NCI-H774 (cell line): ENCODE results near the gene LSS.

Experiments
- DNase-seq: peaks from one replicate; lab custom pipeline; 2025; lab: John Stamatoyannopoulos, UW

Gene LSS

DNA sequence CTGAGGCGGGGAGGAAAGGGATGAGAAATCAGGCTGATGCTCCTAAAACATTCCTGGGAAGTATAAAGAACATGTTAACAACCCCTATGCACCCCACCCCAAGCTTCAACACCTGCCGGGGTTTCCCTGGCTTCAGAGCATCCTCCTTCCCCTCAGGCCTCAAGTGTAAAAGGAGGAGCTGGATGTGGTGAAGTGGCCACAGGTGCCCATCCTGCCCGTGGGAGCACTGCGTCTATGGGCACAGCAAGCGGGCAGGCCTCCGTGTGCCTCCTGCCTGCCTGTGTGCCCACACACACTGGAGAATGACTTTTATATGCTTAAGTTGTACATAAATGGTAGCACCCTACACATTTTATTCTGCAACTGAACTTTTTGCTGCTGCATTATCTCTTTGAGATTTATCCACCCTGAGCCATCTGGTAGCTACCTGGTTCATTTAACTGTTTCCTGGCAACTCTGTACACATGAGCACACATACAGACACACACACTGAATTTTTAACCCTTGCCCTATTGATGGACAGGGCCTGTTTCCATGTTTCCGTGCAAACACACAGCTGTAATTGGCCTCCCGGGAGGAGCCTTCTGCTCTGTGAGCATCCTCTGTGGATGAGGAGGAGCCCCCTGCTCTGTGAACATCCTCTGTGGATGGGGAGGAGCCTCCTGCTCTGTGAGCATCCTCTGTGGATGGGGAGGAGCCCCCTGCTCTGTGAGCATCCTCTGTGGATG, 59.8 kb downstream of the LSS start:
- no peak for DNase-seq

DNA sequence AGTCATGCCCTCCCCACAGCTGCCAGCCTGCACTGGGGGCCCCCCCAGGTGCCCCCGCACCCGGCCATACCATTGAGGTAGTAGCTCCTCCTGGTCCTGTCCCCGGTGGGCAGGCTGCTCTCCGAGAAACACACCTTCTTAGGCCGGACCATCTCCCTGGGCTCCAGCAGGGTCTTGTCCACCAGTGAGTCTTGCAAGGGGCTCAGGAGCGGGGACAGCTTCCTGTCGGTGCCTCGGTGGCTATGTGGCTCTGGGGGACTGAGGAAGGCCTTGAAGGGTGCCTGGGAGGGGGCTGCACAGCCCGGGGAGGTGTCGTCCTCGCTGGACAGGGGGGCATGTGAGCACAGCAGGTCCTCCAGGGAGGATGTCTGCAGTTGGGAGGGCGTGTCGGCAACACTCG, 60.3 kb downstream of the LSS start:
- no peak for DNase-seq

DNA sequence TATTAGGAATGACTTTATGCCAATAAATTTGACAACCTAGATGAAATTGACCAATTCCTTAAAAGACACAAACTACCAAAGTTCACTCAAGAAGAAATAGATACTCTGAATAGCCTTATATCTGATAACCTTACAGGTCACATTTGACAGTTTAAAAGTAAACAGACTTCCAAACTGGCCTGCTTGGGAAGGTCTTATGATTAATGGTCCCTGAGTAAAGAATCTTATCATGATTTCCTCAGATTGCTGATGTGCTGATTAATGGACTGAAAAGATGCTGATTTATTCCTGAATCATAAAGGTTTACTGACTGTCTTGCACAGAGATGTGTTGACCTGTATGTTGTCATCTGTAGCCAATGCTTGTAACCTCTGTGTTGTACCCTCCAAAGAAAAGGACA, 63.5 kb downstream of the LSS start:
- DNase-seq: no peak

DNA sequence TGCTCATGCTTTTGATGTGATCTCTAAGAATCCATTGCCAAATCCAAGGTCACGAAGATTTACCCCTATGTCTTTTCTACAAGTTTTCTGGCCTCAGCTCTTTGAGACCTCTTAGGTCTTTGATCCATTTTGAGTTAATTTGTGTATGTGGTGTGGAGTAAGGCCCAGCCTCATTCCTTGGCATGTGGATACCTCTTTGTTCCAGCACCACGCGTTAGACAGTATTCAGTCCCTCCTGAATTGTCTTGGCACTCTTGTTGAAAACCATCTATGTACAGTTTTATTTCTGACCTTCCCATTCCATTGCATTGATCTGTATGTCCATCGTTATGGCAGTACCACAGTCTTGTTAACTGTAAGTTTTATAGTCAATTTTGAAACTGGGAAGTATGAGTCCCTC, 65.2 kb downstream of the LSS start:
- no peak for DNase-seq

DNA sequence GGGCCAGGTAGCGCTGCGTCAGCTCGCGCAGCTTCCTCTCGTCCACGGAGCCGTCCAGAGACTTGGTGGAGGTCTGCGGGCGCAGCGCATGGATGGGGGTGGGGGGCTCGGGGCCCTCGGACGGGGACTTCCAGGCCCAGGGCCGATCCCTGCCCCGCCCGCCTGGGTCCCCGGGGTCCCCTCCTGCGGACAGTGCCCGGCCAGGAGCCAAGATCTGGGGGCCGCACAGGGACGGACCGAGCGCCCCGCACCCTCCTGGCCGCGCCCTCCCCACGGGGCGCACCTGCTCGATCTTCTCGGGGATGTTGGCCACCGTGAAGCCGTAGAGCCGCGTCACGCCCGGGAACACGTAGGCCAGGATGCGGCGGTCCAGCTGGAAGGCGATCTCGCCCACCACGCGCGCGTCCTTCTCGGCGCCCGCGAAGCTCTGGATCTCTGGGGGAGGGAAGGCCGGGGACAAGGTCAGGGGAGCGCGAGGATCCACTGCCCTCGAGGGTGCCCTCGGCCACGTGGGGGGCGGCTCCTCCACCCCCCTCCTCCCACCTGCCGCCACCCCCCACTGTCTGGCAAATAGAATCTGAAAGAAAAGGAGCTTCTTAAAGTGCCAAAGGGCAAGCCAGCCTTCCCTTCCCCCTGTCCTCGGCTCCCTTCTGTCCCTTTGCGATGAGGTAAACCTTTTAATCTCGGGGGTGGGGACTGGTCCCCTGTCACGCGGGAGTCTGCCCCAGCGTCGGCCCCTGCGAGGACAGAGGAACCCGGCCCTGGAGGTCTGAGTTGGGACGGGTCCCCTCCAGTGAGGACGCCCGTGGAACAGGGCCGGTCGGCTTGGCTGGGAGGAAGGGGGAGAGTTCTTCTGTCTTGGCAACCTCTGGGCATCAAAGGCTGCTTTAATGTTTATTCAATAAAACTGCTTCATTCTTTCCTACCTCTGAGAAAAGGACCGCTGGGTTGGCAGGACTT, 66.7 kb downstream of the LSS start:
- DNase-seq: no peak

DNA sequence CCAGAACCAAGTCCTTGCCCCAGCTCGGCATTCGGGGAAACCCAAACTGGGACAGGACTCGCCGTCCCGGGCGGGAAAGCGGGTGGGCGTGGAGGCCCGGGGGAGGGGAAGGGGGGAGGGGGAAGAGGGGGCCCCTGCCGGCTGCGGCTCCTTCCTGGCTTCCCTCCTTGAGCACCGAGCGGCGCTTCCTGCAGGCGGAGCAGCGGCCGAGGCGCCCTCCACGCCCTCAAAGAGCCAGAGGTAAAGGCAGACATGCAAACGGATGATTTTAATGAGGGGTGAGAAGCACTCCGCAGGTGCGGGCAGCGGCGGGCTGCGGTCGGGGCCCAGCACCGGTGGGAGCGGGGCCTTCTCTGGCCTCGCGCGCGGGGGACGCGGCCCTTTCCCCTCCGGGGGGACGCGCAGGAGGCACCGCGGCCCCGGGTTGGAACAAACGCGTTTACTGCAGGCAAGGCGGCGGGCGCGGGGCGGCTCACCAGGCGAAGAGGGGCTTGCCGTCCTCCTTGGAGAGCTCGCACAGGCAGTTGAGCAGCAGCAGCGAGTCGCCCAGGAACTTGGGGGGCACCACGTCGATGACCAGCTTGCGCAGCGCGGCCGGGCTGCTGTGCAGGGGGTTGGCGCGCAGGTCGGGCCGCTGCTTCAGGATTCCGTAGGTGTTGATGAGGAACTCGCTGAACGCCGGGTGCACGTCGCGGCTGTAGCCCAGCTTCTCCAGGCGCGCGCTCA, 67.5 kb downstream of the LSS start:
- DNase-seq: no peak

DNA sequence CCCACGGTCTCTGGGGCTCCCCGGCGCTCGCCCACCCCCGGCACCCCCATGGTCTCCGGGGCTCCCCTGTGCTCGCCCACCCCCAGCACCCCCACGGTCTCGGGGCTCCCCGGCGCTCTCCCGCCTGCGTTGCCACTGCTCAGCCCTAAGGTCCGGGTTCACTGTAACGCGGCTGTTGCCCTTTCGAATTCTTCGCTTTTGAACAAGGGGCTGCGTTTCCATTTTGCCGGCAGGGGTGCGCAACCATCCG, 68.0 kb downstream of the LSS start:
- DNase-seq: no peak

DNA sequence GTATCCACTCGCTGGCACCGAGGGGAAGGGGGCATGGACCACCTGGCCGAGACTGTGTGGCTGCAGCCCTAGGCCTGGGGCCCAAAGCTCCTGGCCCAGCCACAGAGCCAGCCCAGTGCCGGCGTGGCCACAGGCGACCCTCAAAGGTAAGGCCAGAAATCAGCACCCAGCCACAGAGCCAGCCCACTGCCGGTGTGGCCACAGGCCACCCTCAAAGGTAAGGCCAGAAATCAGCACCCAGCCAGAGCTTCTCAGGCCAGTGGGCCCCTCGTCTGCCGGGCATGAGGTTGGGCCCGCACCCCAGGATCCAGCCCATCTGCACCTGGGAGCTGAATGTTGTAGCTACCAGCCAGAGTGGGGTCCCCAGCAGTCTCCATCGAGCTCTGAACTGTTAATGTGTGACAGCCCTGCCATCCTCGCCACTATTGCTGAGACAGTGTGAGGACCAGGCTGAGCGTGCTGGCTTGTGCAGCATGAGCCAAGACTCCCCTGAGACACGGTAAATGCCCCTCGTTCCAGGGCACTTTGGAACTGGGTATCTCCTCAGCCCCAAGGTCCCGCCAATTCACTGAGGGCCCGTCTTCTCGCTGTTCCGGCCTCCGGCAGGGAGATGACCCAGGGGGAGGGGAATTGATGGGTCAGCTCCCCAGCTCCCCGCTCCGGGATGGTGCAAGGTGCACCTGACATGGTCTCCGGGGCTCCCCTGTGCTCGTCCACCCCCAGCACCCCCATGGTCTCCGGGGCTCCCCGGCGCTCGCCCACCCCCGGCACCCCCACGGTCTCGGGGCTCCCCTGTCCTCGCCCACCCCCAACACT, 68.5 kb downstream of the LSS start:
- no peak for DNase-seq

DNA sequence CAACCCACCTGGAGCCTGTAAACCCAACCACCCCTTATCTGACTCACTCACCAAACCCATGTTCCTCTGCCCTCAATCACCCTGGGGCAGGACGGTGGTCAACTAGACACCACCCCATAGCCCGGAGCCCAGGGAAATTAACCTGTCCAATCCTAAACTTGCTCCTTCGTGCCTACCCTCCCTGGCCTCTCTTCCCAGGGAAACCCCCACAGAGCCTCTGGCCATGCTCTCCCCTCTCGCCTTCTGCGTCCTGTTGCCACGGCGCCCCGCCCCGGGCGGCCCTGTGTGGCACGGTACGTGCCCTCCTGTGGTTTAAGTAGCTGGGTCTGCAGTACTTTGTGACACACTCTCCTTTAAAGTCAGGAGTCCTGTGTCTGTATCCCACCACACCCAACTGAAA, 69.2 kb downstream of the LSS start:
- no peak for DNase-seq

DNA sequence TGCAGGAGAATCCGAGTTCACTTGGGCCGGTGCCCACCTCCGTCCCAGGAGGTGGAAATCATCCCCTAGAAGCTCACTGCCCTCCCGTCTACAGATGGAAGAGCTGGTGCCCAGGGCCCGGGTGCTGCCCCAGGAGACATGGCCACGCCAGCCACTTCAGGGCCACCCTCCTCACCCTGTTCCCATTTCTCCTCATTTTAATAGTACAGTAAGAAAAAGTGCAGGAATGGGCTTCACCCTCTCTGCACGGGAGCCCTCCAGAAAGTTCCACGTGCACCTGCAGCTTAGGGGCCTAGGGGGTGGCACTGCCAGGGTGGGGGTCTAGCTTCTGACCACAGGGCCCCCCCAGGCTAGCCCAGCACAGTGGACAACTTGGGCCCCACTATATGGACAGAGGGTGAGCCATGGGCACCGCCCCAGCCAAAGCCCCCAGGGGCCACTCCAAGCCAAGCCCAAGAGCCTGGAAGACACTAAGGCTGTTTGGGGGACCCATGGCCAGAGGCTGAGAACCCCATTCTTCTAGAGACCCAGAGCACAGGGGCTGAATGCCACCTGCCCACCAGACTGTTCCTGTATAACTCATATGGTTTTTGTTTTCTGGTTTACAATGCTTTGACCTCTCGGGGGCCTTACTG, 69.8 kb downstream of the LSS start:
- DNase-seq: no peak

DNA sequence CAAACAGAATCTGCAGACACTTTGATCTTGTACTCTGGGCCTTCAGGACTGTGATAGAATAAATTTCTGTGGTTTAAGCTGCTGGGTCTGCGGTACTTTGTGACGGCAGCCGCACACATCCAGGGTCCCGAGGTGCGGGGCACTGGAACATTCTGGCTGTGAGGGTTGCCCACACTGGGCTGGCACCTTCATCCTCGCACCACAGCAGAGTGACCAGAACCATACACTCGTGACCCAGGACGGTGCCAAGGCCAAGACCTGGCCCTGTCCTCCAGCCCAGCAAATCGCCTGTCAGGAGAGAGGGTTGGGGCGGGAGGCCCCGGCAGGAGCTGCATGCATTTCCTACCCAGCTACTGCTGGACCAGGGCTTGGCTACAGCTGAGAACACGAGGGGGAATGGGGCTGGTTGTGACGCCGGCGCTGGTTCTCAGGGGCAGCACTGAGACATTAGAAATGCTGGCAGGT, 70.6 kb downstream of the LSS start:
- no peak for DNase-seq

DNA sequence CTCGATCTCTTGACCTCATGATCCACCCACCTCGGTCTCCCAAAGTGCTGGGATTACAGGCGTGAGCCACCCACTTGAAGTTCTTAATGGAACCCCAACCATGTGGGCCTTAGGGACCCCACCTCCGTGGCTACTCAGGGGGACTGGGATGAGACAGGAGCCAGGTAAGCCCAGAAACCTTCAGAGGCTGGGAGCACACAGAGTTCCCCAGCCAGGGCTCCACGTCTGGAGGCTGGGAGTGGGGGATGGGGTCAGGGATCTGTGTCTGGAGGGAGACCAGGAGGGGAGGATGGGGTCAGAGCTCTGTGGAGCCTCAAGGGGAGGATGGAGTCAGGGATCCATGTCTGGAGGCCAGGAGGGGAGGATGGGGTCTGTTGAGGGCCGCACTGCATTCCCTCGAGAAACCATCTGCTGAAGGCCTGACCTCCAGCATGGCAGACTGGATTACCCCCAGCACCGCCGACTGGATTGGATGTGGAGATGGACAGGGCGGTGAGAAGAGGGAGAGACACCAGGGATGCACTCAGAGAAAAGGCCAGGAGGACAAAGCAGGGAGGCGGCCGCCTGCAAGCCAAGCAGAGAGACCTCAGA, 71.1 kb downstream of the LSS start:
- no peak for DNase-seq

DNA sequence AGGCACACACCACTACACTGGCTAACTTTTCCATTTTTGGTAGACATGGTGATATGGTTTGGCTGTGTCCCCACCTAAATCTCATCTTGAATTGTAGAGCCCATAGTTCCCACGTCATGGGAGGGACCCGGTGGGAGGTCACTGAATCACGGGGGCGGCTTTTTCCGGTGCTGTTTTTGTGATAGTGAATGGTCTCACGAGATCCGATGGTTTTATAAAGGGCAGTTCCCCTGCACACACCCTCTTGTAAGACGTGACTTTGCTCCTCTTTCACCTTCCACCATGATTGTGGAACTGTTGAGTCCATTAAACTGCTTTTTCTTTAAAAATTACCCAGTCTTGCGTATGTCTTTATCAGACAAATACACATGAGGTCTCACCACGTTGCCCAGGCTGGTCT, 71.9 kb downstream of the LSS start:
- DNase-seq: no peak

DNA sequence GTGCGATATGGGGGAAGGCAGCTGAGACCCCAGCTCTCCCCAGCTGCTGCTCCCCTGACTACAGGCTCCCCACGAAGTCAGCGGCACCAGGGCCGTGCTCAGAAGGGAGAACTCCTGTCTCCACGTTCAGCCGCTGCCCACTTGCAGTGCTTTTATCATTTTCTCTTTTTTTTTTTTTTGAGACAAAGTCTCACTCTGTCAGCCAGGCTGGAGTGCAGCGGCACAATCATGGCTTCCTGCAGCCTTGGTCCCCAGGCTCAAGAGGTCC, 72.3 kb downstream of the LSS start:
- no peak for DNase-seq

DNA sequence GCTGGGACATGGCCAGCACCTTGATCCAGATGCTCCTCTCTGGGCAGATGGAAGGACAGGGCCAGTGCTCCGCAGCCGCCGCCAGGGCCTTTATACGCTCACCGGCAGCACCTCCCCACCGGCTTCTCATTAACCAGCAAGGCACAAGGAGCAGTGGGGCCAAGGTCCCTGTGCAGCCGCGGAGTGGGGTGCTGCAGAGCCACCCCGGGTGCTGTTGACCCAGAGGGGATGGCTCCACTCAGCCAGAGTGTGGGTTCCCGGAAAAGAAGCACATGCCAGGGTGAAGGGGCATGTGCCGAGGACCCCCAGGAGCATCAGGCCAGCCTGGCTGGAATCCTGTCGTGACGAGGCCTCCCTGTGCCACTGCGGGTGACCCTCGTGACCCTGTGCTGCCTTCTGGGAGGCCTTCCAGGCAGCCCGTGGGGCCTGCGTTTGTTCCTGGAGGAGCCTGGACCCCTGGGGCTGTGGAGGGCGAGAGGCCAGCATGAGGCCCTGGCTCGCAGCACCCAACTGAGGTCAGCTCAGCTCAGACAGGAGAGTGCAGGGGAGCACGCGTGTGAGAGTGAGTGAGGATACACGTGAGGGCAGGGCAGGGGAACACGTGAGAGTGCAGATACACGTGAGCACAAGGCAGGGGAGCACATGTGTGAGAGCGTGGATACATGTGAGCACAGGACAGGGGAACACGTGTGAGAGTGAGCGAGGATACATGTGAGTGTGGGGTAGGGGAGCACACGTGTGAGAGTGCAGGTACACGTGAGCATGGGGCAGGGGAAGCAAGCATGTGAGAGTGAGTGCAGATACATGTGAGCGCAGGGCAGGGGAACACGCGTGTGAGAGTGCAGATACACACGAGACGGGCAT, 72.8 kb downstream of the LSS start, which contains the start of gene FTCD:
FTCD (minus strand) TSS at position 66 of the 864 bp plus-strand sequence; CDS start at position 10, 56 bp downstream.
- DNase-seq: no peak

DNA sequence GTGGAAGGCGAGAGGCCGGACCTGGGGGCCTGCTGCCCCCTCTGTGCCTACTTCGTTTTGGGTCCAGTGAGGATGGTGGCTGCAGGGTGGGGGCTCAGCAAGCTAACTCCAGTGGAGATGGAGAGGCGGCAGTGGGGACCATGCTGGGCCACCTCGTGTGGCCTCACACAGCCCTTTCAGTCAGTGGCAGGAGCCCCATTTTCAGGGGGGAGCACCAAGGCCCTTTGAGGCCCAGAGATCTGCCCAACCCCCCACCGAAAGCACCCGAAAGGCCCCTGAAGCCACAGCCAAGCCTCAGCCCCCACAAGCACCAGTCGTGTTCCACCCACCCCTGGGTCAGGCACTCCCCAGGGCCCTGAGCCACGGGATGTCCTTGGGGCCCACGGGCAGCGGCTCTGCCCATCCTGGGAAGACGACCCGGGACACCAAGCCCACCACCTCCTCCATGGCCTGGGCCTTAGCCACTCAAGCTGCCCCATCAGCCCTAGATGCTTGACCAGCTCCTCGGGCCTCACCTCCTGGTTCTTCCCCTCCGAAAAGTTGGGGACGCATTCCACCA, 73.5 kb downstream of the LSS start:
- DNase-seq: no peak

DNA sequence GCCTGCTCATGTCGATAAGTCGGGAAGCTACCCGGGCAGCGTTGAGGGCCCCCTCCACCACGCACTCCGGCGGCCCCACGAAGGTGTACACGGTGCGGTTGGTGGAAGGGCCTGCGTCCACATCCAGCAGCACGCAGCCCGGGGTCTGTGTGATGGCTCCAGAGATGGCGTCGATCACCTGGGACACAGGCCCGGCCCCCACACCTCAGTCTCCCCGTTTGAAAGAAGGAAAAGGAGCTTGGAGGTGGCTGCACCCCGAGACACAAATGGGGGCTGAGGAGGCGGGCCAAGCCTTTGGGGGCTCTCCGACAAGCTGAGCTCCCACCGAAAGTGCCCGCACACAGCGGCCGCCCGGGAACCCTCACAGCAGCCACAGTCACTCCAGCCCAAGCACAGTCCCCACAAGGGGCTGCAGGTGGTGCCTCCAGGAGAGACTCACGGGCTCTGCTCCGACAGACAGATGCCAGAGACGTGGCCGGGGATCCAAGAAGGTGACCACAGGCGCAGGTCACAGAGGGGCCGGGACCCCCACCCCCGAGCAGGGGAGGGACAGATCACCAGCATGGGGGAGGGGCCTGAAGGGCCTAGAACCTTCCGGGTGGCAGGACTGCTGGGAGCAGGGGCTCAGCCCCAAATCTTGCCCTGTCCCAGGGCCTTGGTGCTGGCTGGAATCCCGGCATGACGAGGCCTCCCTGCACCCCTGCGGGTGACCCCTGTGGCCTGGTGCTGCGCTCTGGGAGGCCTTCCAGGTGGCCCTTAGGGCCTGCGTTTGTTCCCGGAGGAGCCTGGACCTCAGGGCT, 74.2 kb downstream of the LSS start:
- DNase-seq: no peak

DNA sequence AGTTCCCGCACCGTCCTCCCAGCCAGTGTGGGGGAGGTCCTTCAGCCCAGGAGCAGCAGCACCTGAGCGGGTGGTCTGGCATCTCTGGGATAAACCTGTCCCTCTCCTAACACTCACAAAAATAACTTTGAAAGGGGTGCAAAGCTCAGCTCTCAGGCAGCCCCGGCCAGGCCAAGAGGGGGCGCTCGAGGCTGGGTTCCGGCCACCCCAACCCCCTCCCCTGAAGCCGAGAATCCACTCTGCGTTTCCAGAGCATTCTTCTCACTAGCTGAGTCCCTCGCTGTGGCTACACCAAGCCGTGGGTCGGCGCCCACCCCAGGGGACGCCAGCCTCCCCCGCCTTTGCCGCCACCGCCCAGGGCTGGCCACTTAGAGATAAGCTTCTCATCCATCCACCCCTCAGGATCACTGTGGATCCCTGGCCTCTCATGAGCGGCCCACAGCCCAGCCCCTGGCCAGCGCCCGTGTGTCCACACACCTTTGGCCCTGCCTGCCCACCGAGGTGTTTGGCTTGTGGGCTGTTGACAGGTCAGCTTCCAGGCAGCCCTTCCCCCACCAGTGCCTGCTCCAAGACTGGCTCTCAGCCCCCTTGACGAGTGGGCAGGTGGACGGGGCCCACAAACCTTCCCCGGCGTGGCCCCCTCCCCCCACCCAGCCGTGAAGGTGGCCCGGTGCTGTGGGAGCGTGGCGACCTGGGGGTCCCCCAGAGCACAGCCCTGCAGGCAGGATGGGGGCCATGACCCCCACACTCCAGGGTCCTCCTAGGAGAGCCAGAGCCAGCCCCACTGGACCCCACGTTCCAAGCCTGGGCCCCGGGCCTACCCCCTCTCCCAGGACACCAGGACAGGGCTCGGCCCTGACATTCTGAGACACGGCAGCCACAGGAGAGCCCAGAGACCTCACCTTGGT, 75.1 kb downstream of the LSS start:
- DNase-seq: no peak
